K562 (cell line): ENCODE data around the gene CPA2. TPM values are rescaled to one million over a fixed set of nuclear protein-coding genes. Genes with fewer than 3 reads are reported as not detected.

Experiments
- ATAC-seq: fragments of 200-7000 bp; cut with Tn5 transposase; 3 replicates; pipeline ENCODE4 v1.9.1; 2020; ENCODE audit warnings: moderate library complexity
- BruUV-seq: library from RNA; stranded (reverse); fragments of 400-500 nt; replicated peaks from 2 replicates; lab custom pipeline; 2021; lab: Mats Ljungman, UMichigan
- CTCF ChIA-PET: fragments of 300-600 bp; formaldehyde crosslinking; extraction: SDS; loops from one replicate; lab custom pipeline; 2021; ENCODE audit warnings: low intra/inter-chr PET ratio; lab: Yijun Ruan, JAX
- POLR2A ChIA-PET: fragments of 300-600, 350-650 bp; sonication (Branson Sonifier 250); formaldehyde crosslinking; extraction: SDS; loops from one replicate; lab custom pipeline; 2021; ENCODE audit warnings: antibody characterized with exemption, inconsistent platforms; lab: Yijun Ruan, JAX
- DNase-seq, 4 experiments: peaks; one replicate each; pipeline versions ENCODE4 v3.0.0 to v3.0.0-alpha.2; 2011 to 2018; ENCODE audit warnings: low spot score in 3 of 4, mixed read lengths in 3 of 4; ENCODE audit errors: extremely low read depth in 1 of 4
- FAIRE-seq: peaks from 2 replicates; lab custom pipeline; 2011; peaks lifted over from hg19 to GRCh38; lab: Jason Lieb, UNC
- H2AFZ ChIP-seq: 2 replicates; pipeline ENCODE4 v1.6.0; 2011; ENCODE audit warnings: low read depth, low read length, control low read depth, inconsistent platforms
- H3K27ac ChIP-seq: fragments of 200-600 bp; 3 replicates; pipeline ENCODE4 v1.8.0; 2011; ENCODE audit warnings: low read depth, mild to moderate bottlenecking, control low read depth, inconsistent platforms, low read length, moderate library complexity, mixed read lengths; ENCODE audit errors: extremely low read depth
- H3K27me3 ChIP-seq, 2 experiments: fragments of 300-600 bp in 1 of 2; 2 replicates in 1 of 2; 3 replicates in 1 of 2; pipeline versions ENCODE4 v1.6.0 to v1.8.0; 2011; ENCODE audit warnings: inconsistent platforms in 2 of 2, low read length in 2 of 2, mild to moderate bottlenecking in 1 of 2, mixed read lengths in 1 of 2, moderate library complexity in 1 of 2; ENCODE audit not compliant: control insufficient read depth in 2 of 2, insufficient read depth in 2 of 2
- H3K36me3 ChIP-seq: fragments of 300-600 bp; 3 replicates; pipeline ENCODE4 v1.8.0; 2011; ENCODE audit warnings: mild to moderate bottlenecking, low read length, inconsistent platforms; ENCODE audit not compliant: control insufficient read depth, insufficient read depth
- H3K4me1 ChIP-seq, 2 experiments: fragments of 200-600 bp in 1 of 2; replicated peaks in 1 of 2; 2 replicates in 1 of 2; 3 replicates in 1 of 2; pipeline versions ENCODE4 v1.5.1 to v1.8.0; 2011; ENCODE audit warnings: inconsistent platforms in 2 of 2, low read length in 2 of 2, mild to moderate bottlenecking in 1 of 2, mixed read lengths in 1 of 2, moderate library complexity in 1 of 2; ENCODE audit not compliant: control insufficient read depth in 2 of 2, insufficient read depth in 2 of 2
- H3K4me2 ChIP-seq: 2 replicates; pipeline ENCODE4 v1.6.1; 2011; ENCODE audit warnings: low read length, control low read depth, inconsistent platforms, mixed read lengths; ENCODE audit not compliant: insufficient read depth
- H3K4me3 ChIP-seq: fragments of 200-600 bp; sonication (generic), shearing (Covaris generic); 2 replicates; pipeline ENCODE4 v1.5.1; 2016; ENCODE audit warnings: control low read depth, inconsistent platforms
- H3K79me2 ChIP-seq: fragments of 200-600 bp; 3 replicates; pipeline ENCODE4 v1.8.0; 2011; ENCODE audit warnings: low read length, inconsistent platforms; ENCODE audit not compliant: control insufficient read depth, insufficient read depth
- H3K9ac ChIP-seq, 2 experiments: 2 replicates each; pipeline versions ENCODE4 v1.6.0 to v1.6.1; 2011; ENCODE audit warnings: low read depth in 2 of 2, low read length in 2 of 2, control low read depth in 1 of 2, inconsistent platforms in 1 of 2, mild to moderate bottlenecking in 1 of 2, mixed read lengths in 1 of 2; ENCODE audit not compliant: insufficient read depth in 1 of 2
- H3K9me1 ChIP-seq: one replicate; pipeline ENCODE4 v1.6.0; 2011; ENCODE audit warnings: inconsistent platforms, mild to moderate bottlenecking, low read length, moderate library complexity; ENCODE audit not compliant: control insufficient read depth, insufficient read depth
- H3K9me3 ChIP-seq: replicated peaks from 2 replicates; pipeline ENCODE4 v1.5.1; 2011; ENCODE audit warnings: low read depth, low read length, inconsistent platforms; ENCODE audit not compliant: control insufficient read depth, insufficient read depth
- H4K20me1 ChIP-seq: replicated peaks from 2 replicates; pipeline ENCODE4 v1.6.1; 2011; ENCODE audit warnings: low read length, inconsistent platforms, mixed read lengths; ENCODE audit not compliant: control insufficient read depth, insufficient read depth
- CHD2 ChIP-seq: IDR thresholded peaks from 2 replicates; pipeline ENCODE4 v1.6.1; 2011; ENCODE audit warnings: low read depth, low read length
- HNRNPH1 ChIP-seq: fragments of 200-400 bp; formaldehyde crosslinking; optimal IDR thresholded peaks from 2 replicates; pipeline ENCODE3; 2017; ENCODE audit warnings: low read depth, mild to moderate bottlenecking, low read length, moderate library complexity
- HSF4 ChIP-seq: fragments of 250-450 bp; sonication (Bioruptor Pico); IDR thresholded peaks from 2 replicates; pipeline ENCODE4 v2.1.2; 2022; ENCODE audit warnings: mild to moderate bottlenecking, moderate library complexity, borderline replicate concordance
- MCM3 ChIP-seq: fragments of 450-650 bp; IDR thresholded peaks from 2 replicates; pipeline ENCODE4 v1.6.1; 2016
- MTF1 ChIP-seq: fragments of 250-450 bp; sonication (Bioruptor Pico); IDR thresholded peaks from 2 replicates; pipeline ENCODE4 v1.9.0; 2021; ENCODE audit warnings: moderate library complexity, mild to moderate bottlenecking, inconsistent platforms, borderline replicate concordance
- SLC30A9 ChIP-seq: fragments of 250-450 bp; sonication (Bioruptor Pico); IDR thresholded peaks from 2 replicates; pipeline ENCODE4 v1.8.0; 2022; ENCODE audit warnings: mild to moderate bottlenecking, moderate library complexity
- SMAD2 ChIP-seq: fragments of 150-350 bp; IDR thresholded peaks from 2 replicates; pipeline ENCODE4 v1.6.1; 2014; ENCODE audit warnings: low read depth, mild to moderate bottlenecking, low read length
- U2AF2 ChIP-seq: fragments of 200-400 bp; formaldehyde crosslinking; optimal IDR thresholded peaks from 2 replicates; pipeline ENCODE3; 2017; ENCODE audit warnings: low read depth, mild to moderate bottlenecking, low read length
- ZNF324 ChIP-seq: fragments of 250-450 bp; sonication (Bioruptor Pico); IDR thresholded peaks from 2 replicates; pipeline ENCODE4 v1.4.0; 2020; ENCODE audit warnings: mild to moderate bottlenecking
- ZNF444 ChIP-seq: fragments of 250-450 bp; sonication (Bioruptor Pico); IDR thresholded peaks from 2 replicates; pipeline ENCODE4 v1.4.0; 2020; ENCODE audit warnings: mild to moderate bottlenecking, moderate library complexity
- ZNF77 ChIP-seq: fragments of 250-450 bp; sonication (Bioruptor Pico); IDR thresholded peaks from 2 replicates; pipeline ENCODE4 v1.5.0; 2020
- WGBS: fragments of 100-300 bp; shearing (Covaris generic); methylation state at CpG from one replicate; pipeline ENCODE4 v1.1.6; 2016; ENCODE audit warnings: low coverage, mixed read lengths; ENCODE audit not compliant: insufficient coverage; ENCODE audit errors: missing lambda C conversion rate; 5-methylcytosine and 5-hydroxymethylcytosine counted together
- in situ Hi-C: fragments of 300-500 bp; cut with MboI; formaldehyde crosslinking; loops from 4 replicates; pipeline ENCODE4 v1.15.0; 2018; ENCODE audit warnings: inconsistent platforms, mixed read lengths
- intact Hi-C: fragments of 100-400 bp; cut with micrococcal nuclease; formaldehyde crosslinking; loops from 2 replicates; pipeline ENCODE4 v1.14.2; 2022
- polyA plus RNA-seq, 8 experiments: library from polyadenylated mRNA; depleted of rRNA in 4 of 8; stranded (reverse) in 5 of 8; unstranded in 3 of 8; fragments of >200 nt; fragmentation: Nextera tagmentation in 2 of 8; fragmentation: Illumina TruSeq in 1 of 8; extraction: Ambion mirVana in 2 of 8; extraction: Trizol in 1 of 8; gene quantifications; 2 replicates each; pipeline versions ENCODE4 v1.2.1 to v1.2.3, GENCODE V29; 2011 to 2014; ENCODE audit warnings: inconsistent platforms in 1 of 8, missing spikeins in 1 of 8
- total RNA-seq, 7 experiments: library from RNA; depleted of rRNA in 6 of 7; stranded (reverse); fragments of >200 nt in 6 of 7; fragmentation: Illumina TruSeq in 2 of 7; extraction: Trizol in 2 of 7; gene quantifications; 2 replicates each; pipeline versions ENCODE4 v1.2.1 to v1.2.3, GENCODE V29; 2011 to 2021; ENCODE audit warnings: low replicate concordance in 1 of 7
- TF ChIP-seq, protein P1 (sequence below): sonication (generic); formaldehyde crosslinking; IDR thresholded peaks from 2 replicates; pipeline ENCODE4 v1.8.0; 2022; ENCODE audit warnings: mild to moderate bottlenecking, missing genetic modification reagents
- TF ChIP-seq, protein P2 (sequence below): fragments of 250-450 bp; sonication (Bioruptor Pico); IDR thresholded peaks from 2 replicates; pipeline ENCODE4 v1.8.0; 2021; ENCODE audit warnings: moderate library complexity, mild to moderate bottlenecking, inconsistent platforms

The CPA2 gene
- total and polyA plus RNA-seq, 9 of the 15 experiments (the other 6 are each of a cell fraction or from before 2014, with no cell fraction given) = 0.04 to 0.84 (median 0.09) TPM; not detected in 4

DNA sequence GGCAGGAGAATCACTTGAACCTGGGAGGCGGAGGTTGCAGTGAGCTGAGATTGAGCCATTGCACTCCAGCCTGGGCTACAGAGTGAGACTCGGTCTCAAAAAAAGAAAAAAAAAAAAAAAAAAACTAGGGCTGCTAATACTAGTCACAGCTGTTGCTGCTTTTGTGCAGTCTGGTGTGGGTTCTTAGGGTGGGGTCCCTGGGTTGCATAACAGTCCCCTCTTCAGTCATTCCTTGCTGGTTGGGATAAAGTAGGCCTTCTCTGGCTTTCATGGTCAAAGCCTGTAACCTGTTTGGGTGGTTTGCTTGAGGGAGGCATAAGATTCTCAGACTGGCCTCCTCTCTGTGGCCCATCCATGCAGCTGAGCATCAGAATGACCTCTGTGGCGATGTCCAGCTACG, 44.9 kb upstream of the CPA2 start:
- intact Hi-C loops = no loop called here
- no peak overlapping the region for H3K4me3 ChIP-seq
- TF ChIP-seq SMAD2 (no peak), ZNF444 (no peak), SLC30A9 (no peak), HSF4 (CRISPR knock-in tag) (no peak), U2AF2 (no peak), CHD2 (no peak), MCM3 (no peak), ZNF77 (CRISPR knock-in tag) (no peak), HNRNPH1 (no peak), ZNF324 (CRISPR knock-in tag) (no peak), MTF1 (CRISPR knock-in tag) (no peak)
- TF ChIP-seq, protein P1, sequence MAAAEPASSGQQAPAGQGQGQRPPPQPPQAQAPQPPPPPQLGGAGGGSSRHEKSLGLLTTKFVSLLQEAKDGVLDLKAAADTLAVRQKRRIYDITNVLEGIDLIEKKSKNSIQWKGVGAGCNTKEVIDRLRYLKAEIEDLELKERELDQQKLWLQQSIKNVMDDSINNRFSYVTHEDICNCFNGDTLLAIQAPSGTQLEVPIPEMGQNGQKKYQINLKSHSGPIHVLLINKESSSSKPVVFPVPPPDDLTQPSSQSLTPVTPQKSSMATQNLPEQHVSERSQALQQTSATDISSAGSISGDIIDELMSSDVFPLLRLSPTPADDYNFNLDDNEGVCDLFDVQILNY (CRISPR knock-in tag) = no peak
- TF ChIP-seq, protein P2, sequence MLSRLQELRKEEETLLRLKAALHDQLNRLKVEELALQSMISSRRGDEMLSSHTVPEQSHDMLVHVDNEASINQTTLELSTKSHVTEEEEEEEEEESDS (CRISPR knock-in tag) = no peak
- peaks cover 10 to 15% of the 10 kb centered on the region in 2 experiments; a peak in 4 of 5 replicates for H3K4me1 ChIP-seq
- H2AFZ ChIP-seq = no peak overlapping the region
- H4K20me1 ChIP-seq = no peaks in the 10 kb centered on the region
- no peaks in the 10 kb centered on the region for H3K27me3 ChIP-seq
- FAIRE-seq (no peak), ATAC-seq (no peak), DNase-seq (no peak)
- H3K27ac ChIP-seq = no peak overlapping the region
- H3K9me3 ChIP-seq = no peaks in the 10 kb centered on the region; the same call in 1 of the 2 replicates
- 83% methylated on average over 3 of the region's 4 CpGs for WGBS
- H3K79me2 ChIP-seq = no peaks in the 10 kb centered on the region
- no peak overlapping the region for H3K9ac ChIP-seq
- in situ Hi-C loops = no loop called here
- ChIA-PET CTCF (no interaction called here), POLR2A (interaction anchor here (0.6 to 1.9 kb wide), 4 partner anchors 10 to 206 kb away, joined by 3 to 6 read pairs (median 4); partner anchors contain the start of gene SSMEM1)
- no peaks in the 10 kb centered on the region for H3K36me3 ChIP-seq
- no peak overlapping the region for H3K4me2 ChIP-seq
- H3K9me1 ChIP-seq = no peaks in the 10 kb centered on the region
- no TSS peak for BruUV-seq
